GM19240 (cell line): ENCODE results near the gene TBC1D3B.
"Not testable (repeated sequence)": the region's sequence is repeated elsewhere in the genome, so short reads cannot be mapped to it uniquely, and the experiment has no call there.

Source experiments
- DNase-seq: peaks from one replicate; pipeline ENCODE4 v3.0.0; 2011; ENCODE audit warnings: low spot score; ENCODE audit not compliant: insufficient read length

TBC1D3B gene

DNA sequence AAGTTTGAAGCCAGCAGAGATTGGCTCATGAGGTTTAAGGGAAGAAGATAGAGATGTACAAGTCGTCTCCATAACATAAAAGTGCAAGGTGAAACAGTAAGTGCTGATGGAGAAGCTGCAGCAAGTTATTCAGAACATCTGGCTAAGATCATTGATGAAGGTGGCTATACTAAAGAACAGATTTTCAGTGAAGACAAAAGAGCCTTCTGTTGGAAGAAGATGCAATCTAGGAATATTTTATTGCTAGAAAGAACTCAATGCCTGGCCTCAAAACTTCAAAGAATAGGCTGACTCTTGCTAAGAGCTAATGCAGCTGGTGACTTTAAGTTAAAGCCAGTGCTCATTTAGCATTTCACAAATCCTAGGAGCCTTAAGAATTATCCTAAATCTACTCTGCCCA lies 46.8 kb downstream of the TBC1D3B start:
- DNase-seq: no peak

DNA sequence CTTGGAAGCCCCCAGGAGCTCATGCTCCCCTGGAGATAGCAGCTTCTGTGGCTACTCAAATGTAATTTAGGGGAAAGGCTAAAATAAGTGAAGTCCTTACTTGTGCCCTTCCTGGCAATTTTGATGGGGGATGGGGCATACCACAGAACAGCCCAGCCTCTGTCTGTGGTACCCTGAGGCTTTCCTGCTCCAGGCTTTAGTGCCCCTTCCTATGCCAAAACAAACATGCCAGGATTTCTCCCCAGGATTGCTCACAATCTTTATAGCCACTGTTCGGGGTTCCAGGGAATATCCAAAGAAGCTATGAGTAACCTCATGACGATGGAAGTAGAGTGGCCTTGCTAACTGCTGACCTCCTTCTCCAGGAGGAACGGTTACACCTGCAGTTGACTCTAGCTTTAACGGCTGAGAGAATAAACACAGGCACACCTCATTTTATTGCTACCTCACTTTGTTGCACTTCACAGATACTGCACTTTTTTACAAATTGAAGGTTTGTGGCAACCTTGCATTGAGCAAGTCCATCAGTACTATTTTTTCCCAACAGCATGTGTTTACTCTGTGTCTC lies 47.9 kb downstream of the TBC1D3B start:
- DNase-seq: no peak

GRCh38 chr17:36127911-36128310 lies 48.5 kb downstream of the TBC1D3B start:
- no peak for DNase-seq

DNA sequence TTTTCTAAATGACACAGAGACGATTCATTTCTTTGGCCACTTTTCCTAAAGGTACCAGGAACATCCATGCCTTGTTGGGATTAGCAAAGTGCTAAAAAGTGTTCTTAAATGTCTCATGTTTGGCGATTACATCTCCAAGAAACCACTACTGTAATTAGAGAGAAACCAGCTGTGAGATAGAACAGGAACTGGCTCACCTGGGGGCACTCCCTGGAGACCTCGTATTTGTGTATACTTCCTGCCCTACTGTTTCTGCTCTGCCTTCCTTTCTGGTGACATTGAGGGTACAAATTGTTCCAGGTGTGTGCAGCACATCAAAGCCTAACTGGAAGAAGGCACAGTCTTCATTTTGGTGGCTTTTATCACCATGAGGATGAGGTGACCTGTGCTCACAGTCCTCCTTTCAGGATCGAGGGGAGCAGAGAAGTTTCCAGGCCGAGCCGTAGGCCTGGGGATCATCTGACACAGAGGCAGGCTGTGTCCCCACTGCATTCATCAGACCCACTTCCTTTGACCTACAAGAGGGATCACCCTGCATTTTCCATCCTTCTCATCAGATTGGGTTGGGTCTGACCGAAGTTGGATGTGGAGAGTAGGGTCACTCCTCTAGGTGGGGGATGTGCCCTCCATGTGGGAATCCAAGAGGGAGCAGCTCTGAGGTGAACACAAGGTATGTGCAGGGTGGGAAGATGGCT lies 49.1 kb downstream of the TBC1D3B start:
- DNase-seq: no peak

GRCh38 chr17:36124879-36125824 lies 51.3 kb downstream of the TBC1D3B start:
- DNase-seq: no peak

DNA sequence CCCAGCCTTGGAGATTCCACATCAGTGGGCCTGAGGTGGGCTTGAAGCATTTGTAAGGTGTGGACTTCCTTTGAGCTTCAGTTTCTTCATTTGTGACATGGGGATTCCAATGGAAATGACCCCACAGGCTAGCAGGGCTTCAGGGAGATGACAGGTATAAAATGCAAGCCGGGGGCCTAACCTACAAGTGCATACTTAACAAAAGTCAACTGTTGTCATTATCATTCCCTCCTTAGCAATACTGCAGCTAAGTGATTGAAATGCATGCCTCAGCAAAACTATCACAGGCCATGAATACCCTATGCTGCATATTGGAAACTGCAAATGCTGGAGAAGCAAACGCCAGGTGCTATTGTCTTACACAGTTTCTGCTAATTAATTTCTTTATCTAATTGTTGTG lies 53.0 kb downstream of the TBC1D3B start:
- DNase-seq: no peak

DNA sequence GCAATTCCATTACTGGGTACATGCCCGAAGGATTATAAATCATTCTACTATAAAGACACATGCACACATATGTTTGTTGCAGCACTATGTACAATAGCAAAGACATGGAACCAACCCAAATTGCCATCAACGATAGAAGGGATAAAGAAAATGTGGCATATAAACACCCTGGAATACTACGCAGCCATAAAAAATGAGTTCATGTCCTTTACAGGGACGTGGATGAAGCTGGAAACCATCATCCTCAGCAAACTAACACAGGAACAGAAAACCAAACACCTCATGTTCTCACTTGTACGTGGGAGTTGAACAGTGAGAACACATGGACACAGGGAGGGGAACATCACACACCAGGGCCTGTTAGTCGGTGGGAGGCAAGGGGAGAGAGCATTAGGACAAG lies 55.3 kb downstream of the TBC1D3B start:
- DNase-seq: not testable (repeated sequence)

DNA sequence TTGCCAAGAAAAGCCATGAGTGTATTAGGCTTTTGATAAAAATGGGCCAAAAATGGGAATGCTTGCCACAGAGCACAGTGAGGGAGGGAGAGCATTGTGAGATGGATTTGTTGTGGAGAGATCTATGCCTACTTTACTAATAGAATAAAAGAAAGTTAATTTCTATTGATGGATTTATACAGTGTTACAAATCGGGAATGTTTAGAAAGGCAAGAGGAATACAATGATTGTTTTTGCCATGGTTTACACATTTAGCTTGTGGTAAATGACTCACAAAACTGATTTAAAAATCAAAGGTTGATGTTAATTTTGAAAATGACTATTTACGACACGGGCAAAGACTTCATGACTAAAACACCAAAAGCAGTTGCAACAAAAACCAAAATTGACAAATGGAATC lies 56.2 kb downstream of the TBC1D3B start:
- DNase-seq: no peak

- DNase-seq: no peak
Measured at GRCh38 chr17:36118477-36119353, 57.7 kb downstream of the TBC1D3B start.

DNA sequence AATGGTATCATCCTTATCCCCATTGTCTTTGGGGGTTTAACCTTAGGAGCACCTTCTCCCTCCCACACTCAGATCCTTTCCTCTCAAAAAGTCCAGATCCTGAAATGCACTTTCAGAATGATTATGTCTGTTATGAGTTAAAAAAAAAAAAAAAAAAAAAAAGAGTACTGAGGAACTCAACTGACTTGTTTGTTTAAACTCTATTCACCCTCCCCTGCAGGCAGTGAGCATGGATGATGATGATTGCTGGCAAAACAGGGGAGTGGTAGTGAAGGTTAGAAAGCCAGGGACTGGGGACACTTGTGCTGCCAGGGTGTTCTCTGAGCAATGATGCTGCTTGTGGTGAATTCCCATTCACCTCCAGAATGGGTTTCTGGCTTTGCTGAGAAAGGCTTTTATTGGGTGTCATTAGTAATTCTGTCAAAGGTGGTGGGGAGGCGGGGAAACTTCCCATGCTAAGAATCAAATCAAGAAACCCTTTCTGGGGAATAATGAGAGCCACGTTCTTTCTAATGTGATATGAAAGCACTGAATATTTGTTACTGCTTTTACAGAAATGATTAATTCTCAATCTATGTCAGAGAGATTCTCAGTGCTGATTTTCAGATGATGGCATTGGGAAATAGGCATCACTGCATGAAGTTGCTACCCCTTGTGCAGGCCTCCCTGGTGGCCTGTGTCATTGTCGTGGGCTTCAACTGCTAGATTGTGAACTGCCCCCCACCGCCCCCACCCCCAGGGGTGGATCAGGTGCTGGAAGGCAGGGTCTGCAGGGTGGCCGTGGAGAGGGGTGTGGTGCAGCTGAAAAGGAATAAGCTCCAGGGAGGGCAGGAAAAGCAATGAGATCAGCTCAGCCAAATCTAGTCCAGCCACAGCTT lies 58.7 kb downstream of the TBC1D3B start:
- no peak for DNase-seq
